Keratinocyte (primary cell): ENCODE measurements around the gene LY6G6C. TPM values are rescaled to one million over a fixed set of nuclear protein-coding genes. Genes with fewer than 3 reads are reported as not detected.

Source experiments
- DNase-seq: peaks from one replicate; pipeline ENCODE4 v3.0.0-alpha.2; 2011; ENCODE audit warnings: low read depth, missing footprints, low spot score
- FAIRE-seq: peaks from 2 replicates; lab custom pipeline; 2011; peaks lifted over from hg19 to GRCh38; lab: Jason Lieb, UNC
- H2AFZ ChIP-seq: 2 replicates; pipeline ENCODE4 v1.6.0; 2012; ENCODE audit warnings: low read length, control low read depth, inconsistent platforms; ENCODE audit not compliant: control insufficient read depth
- H3K27ac ChIP-seq: 2 replicates; pipeline ENCODE4 v1.5.1; 2011; ENCODE audit warnings: low read length; ENCODE audit not compliant: control insufficient read depth, insufficient read depth
- H3K27me3 ChIP-seq: 3 replicates; pipeline ENCODE4 v1.6.0; 2011; ENCODE audit warnings: low read length; ENCODE audit not compliant: control insufficient read depth, insufficient read depth; ENCODE audit errors: extremely low read depth
- H3K36me3 ChIP-seq, 2 experiments: 2 replicates in 1 of 2; 3 replicates in 1 of 2; pipeline ENCODE4 v1.5.1; 2011; ENCODE audit warnings: low read length in 2 of 2, mild to moderate bottlenecking in 1 of 2; ENCODE audit not compliant: control insufficient read depth in 2 of 2, insufficient read depth in 2 of 2; ENCODE audit errors: extremely low read depth in 1 of 2
- H3K4me1 ChIP-seq: 3 replicates; pipeline ENCODE4 v1.5.1; 2011; ENCODE audit warnings: low read length; ENCODE audit not compliant: control insufficient read depth, insufficient read depth; ENCODE audit errors: extremely low read depth
- H3K4me2 ChIP-seq: 3 replicates; pipeline ENCODE4 v1.6.0; 2011; ENCODE audit warnings: low read depth, low read length; ENCODE audit not compliant: control insufficient read depth, insufficient read depth; ENCODE audit errors: extremely low read depth
- H3K4me3 ChIP-seq, 3 experiments: fragments of 200-600 bp in 1 of 3; sonication (generic) in 1 of 3; 2 replicates in 2 of 3; 3 replicates in 1 of 3; pipeline ENCODE4 v1.5.1; 2011 to 2016; ENCODE audit warnings: low read length in 3 of 3, mild to moderate bottlenecking in 3 of 3, control low read depth in 2 of 3, inconsistent platforms in 1 of 3, low read depth in 1 of 3, mixed read lengths in 1 of 3, mixed run types in 1 of 3, moderate library complexity in 1 of 3; ENCODE audit not compliant: control insufficient read depth in 2 of 3, insufficient read depth in 2 of 3; ENCODE audit errors: extremely low read depth in 1 of 3
- H3K79me2 ChIP-seq: 2 replicates; pipeline ENCODE4 v1.6.0; 2012; ENCODE audit warnings: low read length; ENCODE audit not compliant: control insufficient read depth, insufficient read depth
- H3K9ac ChIP-seq: 3 replicates; pipeline ENCODE4 v1.6.0; 2011; ENCODE audit warnings: low read length; ENCODE audit not compliant: control insufficient read depth, insufficient read depth; ENCODE audit errors: extremely low read depth
- H3K9me1 ChIP-seq: 3 replicates; pipeline ENCODE4 v1.6.0; 2011; ENCODE audit warnings: low read length; ENCODE audit not compliant: control insufficient read depth, insufficient read depth; ENCODE audit errors: extremely low read depth
- H3K9me3 ChIP-seq: 2 replicates; pipeline ENCODE4 v1.5.1; 2012; ENCODE audit warnings: low read depth, low read length; ENCODE audit not compliant: control insufficient read depth
- H4K20me1 ChIP-seq: 3 replicates; pipeline ENCODE4 v1.6.0; 2011; ENCODE audit warnings: low read length; ENCODE audit not compliant: control insufficient read depth, insufficient read depth; ENCODE audit errors: extremely low read depth
- CTCF ChIP-seq, 3 experiments: IDR thresholded peaks in 1 of 3; conservative IDR thresholded peaks in 1 of 3; optimal IDR thresholded peaks in 1 of 3; 2 replicates in 2 of 3; 3 replicates in 1 of 3; pipeline versions ENCODE3 to v1.5.1; 2011; ENCODE audit warnings: low read length in 3 of 3, mild to moderate bottlenecking in 3 of 3, moderate library complexity in 2 of 3, control low read depth in 1 of 3, inconsistent platforms in 1 of 3; ENCODE audit not compliant: insufficient read depth in 2 of 3; ENCODE audit errors: extremely low read depth in 1 of 3
- EZH2 ChIP-seq: IDR thresholded peaks from one replicate; pipeline ENCODE4 v1.6.1; 2012; ENCODE audit warnings: inconsistent platforms, mild to moderate bottlenecking, low read length, moderate library complexity
- dilution Hi-C: fragments of 300-500 bp; cut with MboI; formaldehyde crosslinking; loops from one replicate; pipeline ENCODE4 v1.7.0; 2020; ENCODE audit warnings: low sequenced_read_pairs; ENCODE audit not compliant: extremely low pct_ligation_motif_present
- polyA plus RNA-seq, 5 experiments: library from polyadenylated mRNA; depleted of rRNA in 3 of 5; stranded (reverse) in 3 of 5; stranded (forward) in 1 of 5; unstranded in 1 of 5; fragments of >200 nt; gene quantifications; 1 replicate in 1 of 5; 2 replicates in 3 of 5; 3 replicates in 1 of 5; pipeline versions ENCODE4 v1.2.1 to v1.2.3, GENCODE V29; 2011 to 2012; ENCODE audit warnings: missing spikeins in 2 of 5, low read depth in 1 of 5, low replicate concordance in 1 of 5

Gene LY6G6C
- polyA plus RNA-seq, 1 donor (not counting 4 experiments of a cell fraction or from before 2014, with no cell fraction given) = 2.4 TPM

- Histone ChIP-seq H3K4me2 (no peak overlapping the region), H3K9me1 (no peaks in the 10 kb centered on the region), H4K20me1 (no peaks in the 10 kb centered on the region), H3K36me3 (peaks cover 17 to 47% of the 10 kb centered on the region in 2 experiments), H3K4me3 (no peak overlapping the region), H3K27ac (no peak overlapping the region), H3K4me1 (no peaks in the 10 kb centered on the region), H3K79me2 (no peaks in the 10 kb centered on the region), H2AFZ (no peak overlapping the region), H3K27me3 (no peaks in the 10 kb centered on the region), H3K9ac (no peak overlapping the region), H3K9me3 (no peaks in the 10 kb centered on the region)
- dilution Hi-C loops = no loop called here
- DNase-seq (no peak), FAIRE-seq (no peak)
- TF ChIP-seq EZH2 (no peak), CTCF (optimal IDR thresholded peaks at IDR 0.05 in 1 of 3, IDR thresholded peaks at IDR 0.05 in 1 of 3, conservative IDR thresholded peaks at IDR 0.05 in 1 of 3; ENCODE audit: extremely low read depth in 1 of 3, insufficient read depth in 2 of 3, low read length in 3 of 3) (peak in 2 of 3 experiments; percentile 48 to 71)
Observed at GRCh38 chr6:31689249-31690110, 32.1 kb downstream of the LY6G6C start.

- TF ChIP-seq EZH2 = no peak
- no peak for TF ChIP-seq CTCF (optimal IDR thresholded peaks at IDR 0.05 in 1 of 3, IDR thresholded peaks at IDR 0.05 in 1 of 3, conservative IDR thresholded peaks at IDR 0.05 in 1 of 3; ENCODE audit: extremely low read depth in 1 of 3, insufficient read depth in 2 of 3, low read length in 3 of 3)
- Histone ChIP-seq H3K4me2 (no peak overlapping the region), H3K4me3 (no peak overlapping the region), H3K9ac (no peak overlapping the region), H3K36me3 (peaks cover 11 to 44% of the 10 kb centered on the region in 2 experiments), H2AFZ (no peak overlapping the region), H3K79me2 (no peaks in the 10 kb centered on the region), H3K9me3 (no peaks in the 10 kb centered on the region), H3K27me3 (no peaks in the 10 kb centered on the region), H4K20me1 (no peaks in the 10 kb centered on the region), H3K27ac (no peak overlapping the region), H3K4me1 (no peaks in the 10 kb centered on the region), H3K9me1 (no peaks in the 10 kb centered on the region)
- DNase-seq = no peak
- no peak for FAIRE-seq
- dilution Hi-C loops = no loop called here
Observed at GRCh38 chr6:31687860-31688693, 33.5 kb downstream of the LY6G6C start.
